GM19455 (cell line): ENCODE measurements around the gene ENG.

Source experiments
- ATAC-seq: cut with Tn5 transposase; IDR thresholded peaks from one replicate; pipeline ENCODE4 v1.9.1; 2021; ENCODE audit not compliant: unreplicated experiment

Gene ENG

DNA sequence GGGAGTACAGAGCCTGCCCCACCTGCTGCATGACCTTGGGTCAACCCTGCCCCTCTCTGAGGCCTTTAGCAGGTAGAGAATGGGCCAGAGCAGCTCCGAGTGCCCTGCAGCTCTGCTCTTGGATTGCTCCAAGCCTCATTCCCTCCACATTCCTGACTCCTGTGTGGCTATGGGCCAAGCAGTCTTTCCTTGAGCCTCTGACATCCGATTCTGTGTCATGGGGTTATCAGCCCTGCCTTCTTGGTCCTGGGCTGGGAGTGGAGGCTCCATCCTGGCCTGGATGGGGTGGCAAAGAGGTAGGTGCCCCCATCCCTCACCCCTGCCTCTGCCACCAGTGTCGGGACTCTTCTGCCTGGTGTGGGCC is 38.1 kb downstream of the ENG start:
- ATAC-seq = no peak

GRCh38 chr9:127815512-127816361 is 38.7 kb downstream of the ENG start:
- ATAC-seq = no peak

- ATAC-seq = no peak
Measured at GRCh38 chr9:127814619-127815511, 39.6 kb downstream of the ENG start.

DNA sequence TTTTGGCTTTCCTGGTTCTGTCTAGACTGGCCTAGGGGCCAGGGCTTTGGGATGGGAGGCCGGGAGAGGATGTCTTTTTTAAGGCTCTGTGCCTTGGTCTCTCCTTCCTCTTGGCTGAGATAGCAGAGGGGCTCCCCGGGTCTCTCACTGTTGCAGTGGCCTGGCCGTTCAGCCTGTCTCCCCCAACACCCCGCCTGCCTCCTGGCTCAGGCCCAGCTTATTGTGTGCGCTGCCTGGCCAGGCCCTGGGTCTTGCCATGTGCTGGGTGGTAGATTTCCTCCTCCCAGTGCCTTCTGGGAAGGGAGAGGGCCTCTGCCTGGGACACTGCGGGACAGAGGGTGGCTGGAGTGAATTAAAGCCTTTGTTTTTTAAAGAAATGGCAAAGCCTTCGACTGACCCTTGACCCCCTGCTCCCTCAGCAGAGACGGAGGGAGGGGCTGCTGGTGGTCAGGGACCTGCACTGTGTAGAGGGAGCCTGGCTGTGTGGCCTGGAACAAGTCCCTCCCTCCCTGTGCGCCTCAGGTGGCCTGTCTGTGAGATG is 40.7 kb downstream of the ENG start:
- ATAC-seq = no peak

DNA sequence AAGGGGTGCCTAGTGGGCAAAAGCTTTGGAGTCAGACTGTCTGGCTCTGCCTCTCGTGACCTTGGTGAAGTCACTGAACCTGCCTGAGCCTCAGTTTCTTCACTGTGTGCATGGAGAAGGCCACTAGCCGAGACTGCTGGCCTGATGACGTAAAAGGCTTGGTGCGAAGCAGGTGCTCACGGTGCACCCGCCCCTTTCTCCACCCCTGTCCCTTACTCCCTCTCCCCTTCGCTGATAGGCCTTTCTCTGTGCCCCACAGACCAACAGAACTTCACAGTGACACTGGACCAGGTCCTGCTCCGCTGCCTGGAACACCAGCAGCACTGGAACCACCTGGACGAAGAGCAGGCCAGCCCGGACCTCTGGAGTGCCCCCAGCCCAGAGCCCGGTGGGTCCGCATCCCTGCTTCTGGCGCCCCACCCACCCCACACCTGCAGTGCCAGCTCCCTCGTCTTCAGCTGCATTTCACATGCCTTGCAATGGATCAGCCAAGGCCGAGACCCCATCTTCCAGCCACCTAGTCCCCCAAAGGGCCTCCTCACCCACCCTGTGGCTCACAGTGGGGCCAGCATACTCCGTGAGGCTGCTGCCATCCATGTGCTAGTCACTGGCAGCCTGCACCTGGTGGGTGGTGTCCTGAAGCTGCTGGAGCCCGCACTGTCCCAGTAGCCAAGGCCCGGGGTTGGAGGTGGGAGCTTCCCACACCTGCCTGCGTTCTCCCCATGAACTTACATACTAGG is 41.4 kb downstream of the ENG start:
- no peak for ATAC-seq

DNA sequence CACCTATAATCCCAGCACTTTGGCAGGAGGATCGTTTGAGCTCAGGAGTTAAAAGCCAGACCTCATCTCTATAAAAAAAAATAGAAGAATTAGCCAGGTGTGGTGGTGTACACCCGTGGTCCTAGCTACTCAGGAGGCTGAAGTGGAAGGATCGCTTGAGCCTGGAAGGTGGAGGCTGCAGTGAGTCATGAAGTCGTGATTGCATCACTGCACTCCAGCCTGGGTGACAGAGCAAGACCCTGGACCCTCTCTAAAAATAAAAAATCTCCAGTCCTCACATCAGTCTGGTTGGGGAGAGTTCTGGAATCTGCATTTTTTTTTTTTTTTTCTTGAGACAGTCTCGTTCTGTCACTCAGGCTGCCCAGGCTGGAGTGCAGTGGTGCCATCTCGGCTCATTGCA is 42.4 kb downstream of the ENG start:
- ATAC-seq = no peak

DNA sequence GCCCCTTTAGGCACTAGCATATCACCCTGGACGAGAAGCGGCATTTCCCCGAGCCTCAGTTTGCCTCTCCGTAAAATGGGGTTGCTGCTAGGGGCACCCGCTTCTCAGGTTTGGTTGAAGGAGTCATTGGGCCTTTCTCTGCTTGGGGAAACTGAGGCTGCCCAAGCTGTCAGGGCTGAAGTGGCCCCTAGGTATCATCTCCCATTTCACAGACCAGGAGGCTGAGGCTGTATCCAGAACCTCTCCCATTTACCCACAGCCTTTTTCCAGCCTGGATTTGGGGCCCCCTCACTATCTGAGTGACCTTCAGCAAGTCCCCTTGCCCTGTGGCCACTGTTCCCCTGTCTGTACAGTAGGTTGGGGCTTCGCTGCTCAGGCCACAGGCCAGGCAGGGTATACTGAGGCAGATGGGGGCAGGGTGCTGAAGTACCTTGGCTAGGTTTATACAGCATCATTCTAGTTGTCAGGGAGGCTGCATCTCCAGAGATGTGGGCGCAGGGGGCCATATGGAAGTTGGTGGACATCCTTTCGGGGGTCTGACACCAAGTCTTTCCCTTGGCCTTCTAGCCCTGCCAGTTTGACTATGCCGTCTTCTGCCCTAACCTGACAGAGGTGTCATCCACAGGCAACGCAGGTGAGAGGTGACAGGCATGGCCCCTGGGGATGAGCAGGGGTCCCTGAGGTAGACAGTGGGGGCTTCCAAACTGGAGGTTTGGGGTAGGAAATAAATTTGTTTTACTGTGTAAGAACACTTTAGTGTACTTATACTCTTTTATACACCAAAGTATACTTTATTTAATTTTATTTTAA is 43.9 kb downstream of the ENG start:
- no peak for ATAC-seq

GRCh38 chr9:127809540-127810377 is 44.7 kb downstream of the ENG start:
- ATAC-seq = no peak

GRCh38 chr9:127809002-127809539 is 45.4 kb downstream of the ENG start:
- no peak for ATAC-seq

DNA sequence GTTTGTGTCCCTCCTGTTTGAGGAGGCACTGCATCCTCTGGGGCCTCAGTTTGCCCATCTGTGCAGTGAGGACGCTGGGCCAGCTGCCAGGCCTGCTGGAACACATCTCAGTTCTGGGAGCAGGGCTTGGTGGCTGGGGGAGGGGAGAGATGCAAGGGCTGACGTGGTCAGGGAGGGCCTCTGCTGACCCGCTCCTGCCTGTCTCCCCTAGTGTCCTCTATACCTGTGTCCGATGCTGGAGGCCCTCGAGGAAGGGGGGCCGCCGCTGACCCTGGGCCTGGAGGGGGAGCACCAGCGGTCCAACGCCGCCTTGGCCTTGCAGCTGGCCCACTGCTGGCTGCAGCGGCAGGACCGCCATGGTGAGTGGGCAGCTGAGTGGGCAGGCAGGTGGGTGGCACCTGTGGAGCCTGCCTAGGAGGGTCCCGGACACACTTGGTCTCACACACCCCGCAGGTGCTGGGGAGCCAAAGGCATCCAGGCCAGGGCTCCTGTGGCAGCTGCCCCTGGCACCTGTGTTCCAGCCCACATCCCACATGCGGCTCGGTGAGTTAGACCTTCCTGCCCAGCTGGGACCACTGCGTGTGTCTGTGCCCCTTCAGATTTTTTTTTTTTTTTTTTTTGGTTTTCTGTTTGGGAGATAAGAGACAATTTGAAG is 46.0 kb downstream of the ENG start:
- no peak for ATAC-seq

DNA sequence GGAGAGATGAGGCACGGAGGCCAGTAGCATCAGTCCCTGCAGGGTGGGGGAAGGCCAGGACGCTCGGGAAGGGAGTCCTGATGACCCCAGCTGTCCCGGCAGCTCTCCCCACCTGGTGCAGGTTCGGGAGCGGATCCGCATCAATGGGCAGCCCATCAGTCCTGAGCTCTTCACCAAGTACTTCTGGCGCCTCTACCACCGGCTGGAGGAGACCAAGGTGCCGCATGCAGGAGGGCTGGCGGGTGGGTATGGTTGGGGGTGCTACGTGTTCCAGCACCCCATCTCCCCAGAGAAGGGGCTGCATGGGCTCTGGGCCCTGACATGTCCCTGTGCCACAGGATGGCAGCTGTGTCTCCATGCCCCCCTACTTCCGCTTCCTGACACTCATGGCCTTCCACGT is 47.6 kb downstream of the ENG start:
- no peak for ATAC-seq

DNA sequence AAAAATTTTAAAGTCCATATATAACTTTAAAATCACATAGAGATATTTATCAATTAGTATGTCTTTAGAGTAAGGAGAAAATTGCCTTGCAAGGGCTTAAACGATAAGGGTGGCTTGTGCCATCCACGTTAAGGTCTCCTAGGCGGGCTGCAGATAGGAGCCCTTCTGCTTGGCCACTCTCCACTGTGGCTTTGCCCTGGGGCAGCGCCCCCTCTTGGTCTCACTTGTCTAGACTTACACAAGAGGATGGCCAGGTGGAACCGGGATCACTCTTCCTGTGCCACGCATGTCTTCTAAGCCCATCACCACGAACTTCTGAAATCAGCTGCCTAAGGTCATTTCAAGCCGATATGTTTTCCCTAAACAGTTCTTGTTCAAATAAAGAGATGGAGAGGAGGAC is 48.8 kb downstream of the ENG start:
- no peak for ATAC-seq

GRCh38 chr9:127803507-127804352 is 50.7 kb downstream of the ENG start:
- ATAC-seq = no peak

- ATAC-seq = peak; percentile 67
Measured at GRCh38 chr9:127802576-127803443, 51.6 kb downstream of the ENG start, which contains the start of gene FPGS. Gene FPGS (plus strand): TSS chr9:127802882. CDS start chr9:127802925, 43 bp downstream.

DNA sequence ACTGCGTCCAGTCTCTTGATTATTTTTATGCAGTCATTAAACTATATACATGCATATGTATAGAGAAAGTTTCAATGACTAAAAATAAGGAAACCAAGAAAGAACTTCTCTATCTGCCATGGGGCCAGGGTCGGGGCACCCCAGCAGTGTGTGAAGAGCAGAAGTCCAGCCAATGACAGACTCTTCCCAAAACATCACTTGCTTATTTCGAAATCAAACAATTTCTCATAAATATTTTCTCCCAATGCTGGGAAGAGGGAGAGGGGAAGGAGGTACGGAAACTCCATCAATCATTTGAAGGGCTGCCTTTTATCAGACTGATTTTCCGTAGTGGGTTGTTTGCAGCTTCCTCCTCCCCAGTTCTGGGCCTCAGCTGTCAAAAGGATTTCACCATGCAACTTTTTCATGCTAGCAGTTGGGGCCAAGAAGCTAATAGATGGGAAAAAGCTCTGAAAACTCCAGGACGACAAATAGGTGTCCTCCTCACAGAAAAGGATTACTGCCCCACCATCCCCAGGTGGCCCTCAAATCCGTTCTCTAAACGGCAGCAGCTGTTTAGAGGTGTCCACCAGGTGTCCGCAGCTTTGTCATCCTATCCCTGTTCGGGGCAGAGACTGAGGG is 52.4 kb downstream of the ENG start:
- ATAC-seq = peak; percentile 31

DNA sequence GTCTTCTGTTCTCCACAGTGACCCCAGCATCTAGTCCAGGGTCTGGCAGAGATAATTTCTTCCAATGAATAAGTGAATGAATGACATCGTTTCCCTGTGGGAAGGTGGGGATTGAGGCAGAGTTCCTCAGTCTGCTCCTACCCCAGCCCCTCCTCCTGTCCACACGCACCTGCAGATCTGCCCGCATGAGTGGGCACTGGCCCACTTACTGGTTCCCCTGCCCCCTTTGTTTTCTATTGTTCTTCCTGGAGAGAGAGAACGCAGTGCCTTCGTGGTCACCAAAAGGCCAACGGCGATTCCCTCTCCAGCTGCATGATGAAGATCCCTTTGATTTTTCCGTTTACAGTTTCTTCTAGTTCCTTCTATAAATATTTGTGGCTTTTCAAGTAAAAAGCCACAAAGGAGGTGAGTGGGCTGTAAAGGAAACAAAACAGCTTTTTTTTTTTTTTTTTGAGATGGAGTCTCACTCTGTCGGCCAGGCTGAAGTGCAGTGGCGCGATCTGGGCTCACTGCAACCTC is 57.5 kb downstream of the ENG start:
- ATAC-seq = no peak
